NCI-H187 (cell line): ENCODE results near the gene PLAC1.

Experiments
- DNase-seq, 2 experiments: peaks; one replicate each; lab custom pipeline; 2025; lab: John Stamatoyannopoulos, UW

PLAC1 gene

GRCh38 chrX:134658002-134658759 lies at the start of gene PLAC1:
Gene PLAC1, minus strand, starts transcription at chrX:134658471. Its CDS starts 91,789 bp downstream, at chrX:134566682.
- DNase-seq, result no peak

DNA sequence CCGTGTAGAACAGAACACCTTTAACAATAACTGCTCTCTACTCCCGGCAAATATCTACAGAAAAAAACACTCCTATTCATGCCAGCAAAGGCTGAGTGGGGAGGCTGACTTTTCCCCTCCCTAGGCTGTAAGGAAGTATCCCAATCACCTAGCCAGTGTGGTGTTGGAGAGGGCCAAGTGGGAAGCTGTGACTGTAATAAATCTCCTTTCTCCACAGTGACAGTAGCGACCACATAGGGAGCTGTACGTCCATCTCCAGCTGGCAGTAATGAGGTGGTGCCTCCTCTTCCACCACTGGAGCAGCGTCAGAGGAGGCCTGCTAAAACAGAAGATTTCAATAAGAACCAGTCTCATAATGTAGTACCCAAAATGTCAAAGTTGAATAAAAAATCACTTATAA lies 47.9 kb upstream of the PLAC1 start:
- DNase-seq, result no peak

GRCh38 chrX:134695999-134696398 lies 37.7 kb upstream of the PLAC1 start:
- DNase-seq, result no peak

GRCh38 chrX:134694333-134695322 lies 36.4 kb upstream of the PLAC1 start:
- no peak for DNase-seq

DNA sequence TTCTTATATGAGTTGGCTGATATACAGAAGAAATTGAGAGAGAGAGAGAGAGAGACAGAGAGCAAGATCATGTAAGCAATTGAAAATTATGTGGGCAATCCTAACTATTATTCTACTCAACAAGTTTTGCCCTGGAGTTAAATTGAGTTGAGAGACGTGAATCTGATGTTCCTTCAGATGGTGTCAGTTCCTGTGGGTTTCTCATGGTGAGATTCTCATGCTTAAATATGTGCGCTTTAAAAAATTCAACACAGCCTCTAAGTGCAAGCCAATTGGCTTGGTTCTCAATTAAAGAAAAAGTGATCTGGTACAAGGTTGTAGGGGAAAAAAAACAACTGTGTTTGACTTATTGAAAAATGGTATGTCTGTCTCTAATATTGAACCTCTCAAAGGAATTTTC lies 35.4 kb upstream of the PLAC1 start:
- DNase-seq, result no peak

- DNase-seq, result no peak
Measured at GRCh38 chrX:134692990-134693389, 34.7 kb upstream of the PLAC1 start.

DNA sequence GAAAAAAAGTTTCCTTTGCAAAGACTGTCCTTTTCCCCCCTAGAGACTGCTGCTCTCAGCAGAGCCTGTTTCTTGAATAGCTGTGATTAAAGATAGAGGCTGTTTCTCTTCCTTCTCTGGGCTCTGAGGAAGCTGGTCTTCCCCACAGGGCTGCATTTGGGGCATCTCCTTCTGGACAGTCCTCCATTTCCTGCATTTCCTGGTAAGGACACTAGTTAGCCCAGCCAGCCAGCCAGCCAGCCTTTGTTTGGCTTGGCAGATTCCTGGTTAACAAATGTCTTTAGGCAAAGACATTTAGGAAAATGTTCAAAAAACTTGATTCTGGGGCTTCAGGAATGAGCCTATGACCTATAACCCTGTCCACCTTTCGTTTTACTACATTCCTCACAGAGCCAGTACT lies 34.0 kb upstream of the PLAC1 start:
- DNase-seq, result no peak

DNA sequence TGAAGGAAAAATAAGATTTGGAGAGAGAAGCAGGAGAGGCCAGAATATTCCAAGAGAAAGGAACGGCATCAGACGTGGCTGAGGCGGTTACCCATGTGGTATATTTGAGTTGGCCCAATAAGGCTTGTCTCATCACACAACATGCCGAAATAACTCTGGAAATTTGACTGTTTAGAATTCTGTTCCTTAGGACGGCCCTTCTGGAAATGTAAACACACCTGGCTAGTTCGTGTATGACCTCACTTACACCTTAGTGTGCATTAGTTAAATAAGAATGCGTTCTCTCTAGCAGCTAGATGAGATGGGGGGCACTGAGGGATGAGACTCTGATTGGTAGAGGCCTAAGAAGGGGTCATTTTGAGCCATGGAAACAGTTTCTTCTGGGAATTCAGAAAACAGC lies 33.2 kb upstream of the PLAC1 start:
- DNase-seq, result no peak

DNA sequence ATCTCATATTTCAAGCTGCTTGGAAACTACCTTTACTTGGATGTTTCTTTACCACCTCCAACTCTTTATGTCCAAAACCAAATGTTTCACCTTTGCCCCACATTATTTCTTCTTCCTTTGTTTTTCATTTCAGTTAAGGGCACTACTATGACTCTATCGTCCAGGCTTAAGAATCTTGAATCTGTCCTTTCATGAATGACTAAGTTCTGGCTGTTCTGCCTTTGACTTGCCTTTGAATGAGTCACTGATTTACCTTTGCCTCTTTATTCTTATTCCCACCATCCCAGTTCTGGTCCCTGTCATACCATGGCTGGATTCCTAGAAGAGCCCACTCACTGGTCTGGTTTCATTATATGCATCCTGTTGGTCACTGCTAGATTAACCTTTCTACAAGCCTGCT lies 30.6 kb upstream of the PLAC1 start:
- DNase-seq, result no peak

GRCh38 chrX:134688031-134688823 lies 30.0 kb upstream of the PLAC1 start:
- DNase-seq, result no peak

GRCh38 chrX:134685668-134686067 lies 27.4 kb upstream of the PLAC1 start:
- DNase-seq, result no peak

DNA sequence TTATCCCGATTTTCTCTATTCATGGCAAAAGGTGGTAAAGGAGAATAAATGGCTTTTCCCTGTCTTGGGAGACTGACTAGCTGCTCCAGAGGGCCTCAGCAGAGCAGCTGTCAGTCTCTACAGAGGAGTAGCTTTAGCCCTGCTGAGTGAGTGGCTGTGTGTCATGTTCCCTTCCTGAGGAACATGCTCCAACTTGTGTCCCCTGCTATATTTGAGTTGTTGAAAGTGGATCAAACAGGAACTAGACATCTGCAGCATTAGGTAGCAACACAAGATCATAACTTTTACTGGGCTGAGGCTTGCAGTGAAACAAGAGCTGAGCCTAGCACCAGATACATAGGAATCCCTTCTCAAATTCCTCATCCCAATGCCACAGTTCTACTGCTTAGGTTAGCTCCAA lies 26.7 kb upstream of the PLAC1 start:
- DNase-seq, result no peak

GRCh38 chrX:134683351-134684005 lies 25.2 kb upstream of the PLAC1 start:
- DNase-seq, result no peak

DNA sequence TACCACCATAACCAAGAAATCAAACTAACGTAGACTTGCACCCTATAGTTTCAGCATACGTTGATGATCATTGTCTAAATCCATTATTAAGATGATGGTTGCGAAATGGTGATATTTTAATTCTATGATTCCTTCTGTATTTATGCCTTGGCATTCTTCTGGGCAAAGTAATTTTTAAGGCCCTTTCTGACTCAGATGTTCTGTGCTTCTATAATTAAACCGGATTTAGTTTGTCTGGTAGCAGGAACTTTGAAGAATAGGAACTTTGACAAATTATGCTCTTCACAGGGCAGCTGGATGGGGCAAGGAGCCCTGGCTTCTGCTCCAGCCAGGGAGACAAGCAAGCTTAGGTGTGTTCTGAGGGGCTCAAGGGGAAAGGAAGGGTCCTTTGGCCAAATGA lies 23.8 kb upstream of the PLAC1 start:
- DNase-seq, result no peak

DNA sequence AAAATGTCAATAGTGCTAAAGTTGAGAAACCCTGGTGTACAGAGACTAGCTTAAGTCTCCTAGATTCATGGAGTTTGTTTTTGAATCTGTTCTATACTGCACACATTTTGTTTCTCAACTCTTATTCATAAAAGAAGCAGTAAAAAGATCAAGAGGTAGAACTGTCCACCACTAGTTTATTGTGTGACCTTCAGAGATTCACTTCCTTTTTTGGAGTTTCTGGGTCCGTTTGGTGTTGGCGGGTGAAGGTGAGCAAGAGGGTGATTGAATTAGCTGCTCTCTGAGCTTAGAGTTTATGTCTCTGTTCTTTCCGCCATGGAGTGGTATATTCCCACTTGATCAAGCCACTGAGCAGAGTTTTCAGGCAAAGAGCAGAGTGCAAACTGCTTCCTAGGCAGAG lies 21.4 kb upstream of the PLAC1 start:
- DNase-seq, result no peak

GRCh38 chrX:134679221-134679620 lies 20.9 kb upstream of the PLAC1 start:
- no peak for DNase-seq

- no peak for DNase-seq
Measured at GRCh38 chrX:134677332-134677731, 19.1 kb upstream of the PLAC1 start.

- DNase-seq, result no peak
Measured at GRCh38 chrX:134676436-134676835, 18.2 kb upstream of the PLAC1 start.

DNA sequence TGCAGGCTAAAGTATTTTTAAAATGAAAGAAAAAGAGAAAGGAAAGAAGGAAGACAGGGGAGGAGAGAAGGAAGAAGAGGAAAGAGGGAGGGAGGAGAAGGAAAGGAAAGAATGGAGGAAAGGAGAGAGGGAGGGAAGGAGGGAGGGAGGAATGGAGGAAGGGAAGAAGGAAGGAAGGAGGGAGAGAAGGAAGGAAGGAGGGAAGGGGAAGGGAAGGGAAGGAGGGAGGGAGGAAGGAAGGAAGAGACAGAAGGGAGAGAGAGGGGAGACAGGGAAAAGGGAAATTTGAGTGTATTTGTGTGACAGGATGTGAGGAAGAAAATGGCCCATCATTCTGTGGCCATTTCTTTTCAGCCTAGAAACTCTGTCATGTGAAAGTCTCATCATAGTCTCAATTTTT lies 14.9 kb upstream of the PLAC1 start:
- DNase-seq, result no peak

DNA sequence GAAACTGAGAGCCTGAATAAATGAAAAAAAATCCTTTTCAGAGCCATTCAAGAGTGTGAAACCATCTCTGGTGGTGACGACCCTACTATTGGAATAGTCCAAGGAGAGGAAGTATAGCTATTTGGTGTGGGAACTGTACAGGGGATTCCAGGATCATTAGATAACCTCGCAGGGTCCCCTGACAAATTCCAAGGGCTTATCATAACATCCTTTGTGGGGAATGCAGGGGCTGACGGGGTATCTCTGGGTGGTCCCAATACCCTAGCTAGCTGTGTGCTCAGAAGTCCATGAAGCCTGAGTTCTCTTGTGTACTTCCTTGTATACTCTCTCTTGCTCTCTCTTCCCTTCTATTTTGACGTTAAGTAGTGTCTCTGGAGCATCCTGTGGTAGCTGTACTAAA lies 13.8 kb upstream of the PLAC1 start:
- DNase-seq, result no peak

- DNase-seq, result no peak
Measured at GRCh38 chrX:134671294-134671693, 13.0 kb upstream of the PLAC1 start.
